ENCODE results near the gene BMP10. TPM values are rescaled to one million over a fixed set of nuclear protein-coding genes. Genes with fewer than 3 reads are reported as not detected.

BMP10 gene
- total RNA-seq, 2 donors from 2014 or later = not detected

GRCh38 chr2:68889021-68889420, 17.8 kb upstream of the BMP10 start:
- Histone ChIP-seq H3K4me3 (ENCODE audit: low read length) (no peak overlapping the region), H3K27ac (ENCODE audit: low read depth, low read length) (no peak overlapping the region), H3K9me3 (ENCODE audit: control insufficient read depth, low read length) (no peaks in the 10 kb centered on the region), H3K27me3 (ENCODE audit: control insufficient read depth, insufficient read depth, low read length, poor library complexity, severe bottlenecking) (no peaks in the 10 kb centered on the region), H3K4me1 (ENCODE audit: control insufficient read depth, insufficient read depth, low read length) (no peaks in the 10 kb centered on the region), H3K36me3 (ENCODE audit: control insufficient read depth, insufficient read depth, low read length) (no peaks in the 10 kb centered on the region), H3K9ac (ENCODE audit: extremely low read depth, low read length, poor library complexity, severe bottlenecking) (no peak overlapping the region)
- Mint-ChIP-seq H3K36me3 (ENCODE audit: low read depth) (no peaks in the 10 kb centered on the region), H3K4me3 (no peak overlapping the region), H3K27me3 (ENCODE audit: insufficient read depth) (peaks cover 15% of the 10 kb centered on the region), H3K4me1 (no peaks in the 10 kb centered on the region), H3K9me3 (no peaks in the 10 kb centered on the region), H3K27ac (no peak overlapping the region)
- WGBS, 2 experiments (ENCODE audit: insufficient coverage in 1 of 2, insufficient read length in 1 of 2) = 88% methylated on average over 1 of the region's 1 CpG; no CpG with 5 or more reads in 1 of the 2 experiments
- DNase-seq = no peak
- no peak for TF ChIP-seq CTCF (conservative IDR thresholded peaks at IDR 0.05)

GRCh38 chr2:68888038-68888704, 17.0 kb upstream of the BMP10 start:
- H3K4me3 Mint-ChIP-seq = no peak overlapping the region
- no peak overlapping the region for H3K27ac Mint-ChIP-seq
- no peaks in the 10 kb centered on the region for H3K4me1 ChIP-seq (ENCODE audit: control insufficient read depth, insufficient read depth, low read length)
- 91 to 93% methylated on average over 3 to 4 of the region's 4 CpGs for WGBS, 2 experiments (ENCODE audit: insufficient coverage in 1 of 2, insufficient read length in 1 of 2)
- H3K4me3 ChIP-seq (ENCODE audit: low read length) = no peak overlapping the region
- H3K27me3 Mint-ChIP-seq (ENCODE audit: insufficient read depth) = peaks cover 14% of the 10 kb centered on the region
- no peaks in the 10 kb centered on the region for H3K36me3 Mint-ChIP-seq (ENCODE audit: low read depth)
- no peaks in the 10 kb centered on the region for H3K27me3 ChIP-seq (ENCODE audit: control insufficient read depth, insufficient read depth, low read length, poor library complexity, severe bottlenecking)
- H3K4me1 Mint-ChIP-seq = no peaks in the 10 kb centered on the region
- DNase-seq = no peak
- no peak for TF ChIP-seq CTCF (conservative IDR thresholded peaks at IDR 0.05)
- H3K27ac ChIP-seq (ENCODE audit: low read depth, low read length) = no peak overlapping the region
- no peaks in the 10 kb centered on the region for H3K36me3 ChIP-seq (ENCODE audit: control insufficient read depth, insufficient read depth, low read length)
- H3K9me3 Mint-ChIP-seq = no peaks in the 10 kb centered on the region
- no peak overlapping the region for H3K9ac ChIP-seq (ENCODE audit: extremely low read depth, low read length, poor library complexity, severe bottlenecking)
- no peaks in the 10 kb centered on the region for H3K9me3 ChIP-seq (ENCODE audit: control insufficient read depth, low read length)

GRCh38 chr2:68885811-68886075, 14.5 kb upstream of the BMP10 start:
- Mint-ChIP-seq H3K9me3 (no peaks in the 10 kb centered on the region), H3K4me3 (no peak overlapping the region), H3K4me1 (no peaks in the 10 kb centered on the region), H3K36me3 (ENCODE audit: low read depth) (no peaks in the 10 kb centered on the region), H3K27me3 (ENCODE audit: insufficient read depth) (peaks cover 12% of the 10 kb centered on the region), H3K27ac (no peak overlapping the region)
- Histone ChIP-seq H3K9ac (ENCODE audit: extremely low read depth, low read length, poor library complexity, severe bottlenecking) (no peak overlapping the region), H3K27ac (ENCODE audit: low read depth, low read length) (no peak overlapping the region), H3K27me3 (ENCODE audit: control insufficient read depth, insufficient read depth, low read length, poor library complexity, severe bottlenecking) (no peaks in the 10 kb centered on the region), H3K36me3 (ENCODE audit: control insufficient read depth, insufficient read depth, low read length) (no peaks in the 10 kb centered on the region), H3K4me3 (ENCODE audit: low read length) (no peak overlapping the region), H3K4me1 (ENCODE audit: control insufficient read depth, insufficient read depth, low read length) (no peaks in the 10 kb centered on the region), H3K9me3 (ENCODE audit: control insufficient read depth, low read length) (no peaks in the 10 kb centered on the region)
- 76% methylated on average over 3 of the region's 3 CpGs; no CpG with 5 or more reads in 1 of the 2 experiments for WGBS, 2 experiments (ENCODE audit: insufficient coverage in 1 of 2, insufficient read length in 1 of 2)
- no peak for DNase-seq
- no peak for TF ChIP-seq CTCF (conservative IDR thresholded peaks at IDR 0.05)

Data from endodermal cell (in vitro differentiated cells).